Measurements from ENCODE around the gene CCL22. TPM values are rescaled to one million over a fixed set of nuclear protein-coding genes. Genes with fewer than 3 reads are reported as not detected.
"Not testable (repeated sequence)": the region's sequence is repeated elsewhere in the genome, so short reads cannot be mapped to it uniquely, and the experiment has no call there.

Gene CCL22
- total RNA-seq, 2 donors from 2014 or later, result 0.51 TPM; not detected in 1

GRCh38 chr16:57372372-57373116 lies 14.0 kb downstream of the CCL22 start, which contains the start of gene CX3CL1:
TSS of gene CX3CL1 (plus strand) at chr16:57372490. CDS start at chr16:57372569, 79 bp downstream.
- Histone ChIP-seq H3K36me3 (no peaks in the 10 kb centered on the region), H3K9me3 (no peaks in the 10 kb centered on the region), H3K4me1 (replicated peaks) (peaks cover 7% of the 10 kb centered on the region), H3K27ac (peak within 1 kb of the TSS; percentile 90), H3K4me3 (peak within 1 kb of the TSS; percentile 52 to 53), H3K27me3 (replicated peaks; ENCODE audit: insufficient read depth) (no peaks in the 10 kb centered on the region)
- peak; percentile 95 for TF ChIP-seq POLR2AphosphoS5 (IDR thresholded peaks at IDR 0.05)
- peak; percentile 98 for TF ChIP-seq POLR2A (IDR thresholded peaks at IDR 0.05)
- TF ChIP-seq, protein P1, sequence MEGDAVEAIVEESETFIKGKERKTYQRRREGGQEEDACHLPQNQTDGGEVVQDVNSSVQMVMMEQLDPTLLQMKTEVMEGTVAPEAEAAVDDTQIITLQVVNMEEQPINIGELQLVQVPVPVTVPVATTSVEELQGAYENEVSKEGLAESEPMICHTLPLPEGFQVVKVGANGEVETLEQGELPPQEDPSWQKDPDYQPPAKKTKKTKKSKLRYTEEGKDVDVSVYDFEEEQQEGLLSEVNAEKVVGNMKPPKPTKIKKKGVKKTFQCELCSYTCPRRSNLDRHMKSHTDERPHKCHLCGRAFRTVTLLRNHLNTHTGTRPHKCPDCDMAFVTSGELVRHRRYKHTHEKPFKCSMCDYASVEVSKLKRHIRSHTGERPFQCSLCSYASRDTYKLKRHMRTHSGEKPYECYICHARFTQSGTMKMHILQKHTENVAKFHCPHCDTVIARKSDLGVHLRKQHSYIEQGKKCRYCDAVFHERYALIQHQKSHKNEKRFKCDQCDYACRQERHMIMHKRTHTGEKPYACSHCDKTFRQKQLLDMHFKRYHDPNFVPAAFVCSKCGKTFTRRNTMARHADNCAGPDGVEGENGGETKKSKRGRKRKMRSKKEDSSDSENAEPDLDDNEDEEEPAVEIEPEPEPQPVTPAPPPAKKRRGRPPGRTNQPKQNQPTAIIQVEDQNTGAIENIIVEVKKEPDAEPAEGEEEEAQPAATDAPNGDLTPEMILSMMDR (IDR thresholded peaks at IDR 0.05), result peak in 2 of 4 experiments; percentile 25 to 35
- intact Hi-C loops (cut with DNase I), result loop anchor here (1.0 to 5.0 kb wide), 2 partner anchors 55 to 68 kb away; no protein-coding TSS in a partner anchor
- WGBS, result 5% methylated on average over 23 of the region's 23 CpGs
- peak; percentile 85 for DNase-seq (ENCODE audit: low spot score)

DNA sequence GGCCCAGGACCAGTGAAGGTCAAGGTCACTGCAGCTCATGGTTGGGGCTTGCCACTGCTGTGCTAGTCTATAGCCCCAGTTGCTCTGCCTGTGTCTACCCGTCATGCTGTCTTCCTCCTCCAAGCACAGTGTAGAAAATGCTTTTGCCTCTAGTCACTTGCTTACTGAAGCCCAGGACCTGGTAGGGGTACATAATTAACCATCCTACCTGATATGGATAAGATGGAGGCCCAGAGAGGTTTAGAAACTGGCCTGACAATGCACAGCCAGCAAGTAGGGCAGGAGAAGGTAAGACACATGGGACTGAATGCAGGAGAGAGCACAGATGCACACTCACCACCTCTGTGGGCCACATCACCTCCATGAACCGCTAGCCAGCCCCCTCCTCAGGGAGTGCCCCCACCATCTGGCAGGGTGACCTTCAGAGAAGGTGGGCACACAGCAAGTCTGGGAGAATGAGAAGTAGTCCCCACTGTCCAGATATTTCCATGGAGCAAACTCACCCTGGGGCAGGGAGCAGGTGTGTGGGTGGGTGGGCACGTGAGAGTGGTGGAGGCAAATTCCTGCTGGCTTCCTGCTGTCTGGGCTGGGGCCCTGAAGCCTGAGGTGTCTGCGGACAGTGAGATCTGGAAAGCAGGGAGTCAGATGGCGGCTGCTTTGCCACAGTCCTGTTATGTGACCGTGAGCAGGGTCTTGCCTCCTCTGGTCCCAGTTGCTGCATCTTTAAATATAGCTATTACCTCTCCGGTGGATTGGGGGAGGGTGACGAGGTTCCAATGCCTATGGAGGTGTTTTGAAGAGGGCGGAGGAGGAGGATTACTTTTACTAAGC lies 14.7 kb downstream of the CCL22 start:
- peak overlapping the region; percentile 52 to 53 for H3K4me3 ChIP-seq
- peaks cover 7% of the 10 kb centered on the region for H3K4me1 ChIP-seq (replicated peaks)
- H3K27me3 ChIP-seq (replicated peaks; ENCODE audit: insufficient read depth), result no peaks in the 10 kb centered on the region
- no peak for DNase-seq (ENCODE audit: low spot score)
- H3K27ac ChIP-seq, result peak overlapping the region; percentile 90
- intact Hi-C loops (cut with DNase I), result loop anchor here (5.0 kb wide), 1 partner anchor 56 kb away; no protein-coding TSS in a partner anchor
- WGBS, result 18% methylated on average over 9 of the region's 9 CpGs
- TF ChIP-seq POLR2A (IDR thresholded peaks at IDR 0.05), result no peak
- H3K36me3 ChIP-seq, result no peaks in the 10 kb centered on the region
- H3K9me3 ChIP-seq, result no peaks in the 10 kb centered on the region

DNA sequence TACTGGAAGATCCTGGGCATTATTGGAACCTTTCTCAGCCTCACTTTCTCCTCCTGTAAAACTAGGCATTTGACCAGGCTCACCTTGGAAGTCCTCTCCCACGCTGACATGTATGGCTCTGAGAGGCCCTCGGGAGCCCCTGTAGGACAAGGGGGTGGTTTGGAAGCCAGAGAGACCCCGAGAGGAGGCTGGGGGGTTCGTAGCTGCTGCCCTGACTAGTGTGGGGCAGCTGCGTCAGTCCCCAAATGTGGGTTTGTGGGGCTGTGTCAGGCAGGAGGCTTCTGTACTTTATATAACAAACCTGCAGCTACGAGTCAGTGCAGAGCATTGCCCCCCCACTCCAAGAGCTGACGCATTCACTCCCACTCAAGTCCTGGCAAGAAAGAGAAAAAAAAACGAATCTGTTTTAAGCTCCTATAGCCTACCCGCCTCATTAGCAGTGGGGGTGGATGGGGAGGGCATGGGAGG lies 15.5 kb downstream of the CCL22 start:
- Histone ChIP-seq H3K4me3 (peak overlapping the region; percentile 52 to 53), H3K4me1 (replicated peaks) (peaks cover 7% of the 10 kb centered on the region), H3K36me3 (no peaks in the 10 kb centered on the region), H3K27ac (peak overlapping the region; percentile 90), H3K27me3 (replicated peaks; ENCODE audit: insufficient read depth) (no peaks in the 10 kb centered on the region), H3K9me3 (no peaks in the 10 kb centered on the region)
- DNase-seq (ENCODE audit: low spot score), result peak; percentile 46
- TF ChIP-seq POLR2AphosphoS5 (IDR thresholded peaks at IDR 0.05) (peak; percentile 45), POLR2A (IDR thresholded peaks at IDR 0.05) (peak; percentile 45)
- TF ChIP-seq, protein P1 (IDR thresholded peaks at IDR 0.05), result no peak
- intact Hi-C loops (cut with DNase I), result loop anchor here (5.0 kb wide), 1 partner anchor 57 kb away; no protein-coding TSS in a partner anchor
- WGBS, result 10% methylated on average over 9 of the region's 9 CpGs

GRCh38 chr16:57374925-57375465 lies 16.4 kb downstream of the CCL22 start:
- intact Hi-C loops (cut with DNase I), result loop anchor here (5.0 kb wide), 2 partner anchors 42 to 58 kb away; no protein-coding TSS in a partner anchor
- H3K36me3 ChIP-seq; H3K4me3 ChIP-seq; DNase-seq (ENCODE audit: low spot score); H3K4me1 ChIP-seq (replicated peaks); H3K9me3 ChIP-seq; H3K27me3 ChIP-seq (replicated peaks; ENCODE audit: insufficient read depth): not testable (repeated sequence)
- H3K27ac ChIP-seq, result peak overlapping the region; percentile 90
- 75% methylated on average over 8 of the region's 8 CpGs for WGBS

GRCh38 chr16:57376313-57376818 lies 17.8 kb downstream of the CCL22 start:
- no peaks in the 10 kb centered on the region for H3K27me3 ChIP-seq (replicated peaks; ENCODE audit: insufficient read depth)
- 90% methylated on average over 3 of the region's 3 CpGs for whole genome bisulfite sequencing
- H3K27ac ChIP-seq, result peak overlapping the region in 1 of 2 donors; percentile 90
- H3K9me3 ChIP-seq, result no peaks in the 10 kb centered on the region
- intact Hi-C loops (cut with DNase I), result loop anchor here (5.0 kb wide), 1 partner anchor 41 kb away; no protein-coding TSS in a partner anchor
- H3K4me3 ChIP-seq, result no peak overlapping the region
- no peak for DNase-seq (ENCODE audit: low spot score)
- no peak for TF ChIP-seq POLR2A (IDR thresholded peaks at IDR 0.05)
- TF ChIP-seq, protein P1 (IDR thresholded peaks at IDR 0.05), result no peak
- TF ChIP-seq POLR2AphosphoS5 (IDR thresholded peaks at IDR 0.05), result no peak
- no peaks in the 10 kb centered on the region for H3K36me3 ChIP-seq
- H3K4me1 ChIP-seq (replicated peaks), result peaks cover 7% of the 10 kb centered on the region

Data from prostate gland (tissue), 2 donors.